Astrocyte of the cerebellum (primary cell): Measurements from ENCODE around the gene NTNG1.

Source experiments
- DNase-seq: peaks from one replicate; pipeline ENCODE4 v3.0.0-alpha.2; 2011; ENCODE audit warnings: low read depth
- H3K4me3 ChIP-seq: 2 replicates; pipeline ENCODE4 v1.5.1; 2011; ENCODE audit warnings: mild to moderate bottlenecking, low read depth, low read length, moderate library complexity
- CTCF ChIP-seq: IDR thresholded peaks from 2 replicates; pipeline ENCODE4 v1.5.1; 2012; ENCODE audit warnings: low read length, low read depth, moderate library complexity, mild to moderate bottlenecking; ENCODE audit errors: missing control alignments
- in situ Hi-C: cut with HindIII; loops from 2 replicates; pipeline ENCODE4 v1.10.0; 2017; ENCODE audit warnings: low sequenced_read_pairs

Gene NTNG1

GRCh38 chr1:107352850-107353249, 212.0 kb downstream of the NTNG1 start:
- H3K4me3 ChIP-seq = no peak overlapping the region
- TF ChIP-seq CTCF = no peak
- in situ Hi-C loops = no loop called here

GRCh38 chr1:107357376-107357775, 216.5 kb downstream of the NTNG1 start:
- in situ Hi-C loops = no loop called here
- no peak for TF ChIP-seq CTCF
- peak; percentile 27 for DNase-seq
- H3K4me3 ChIP-seq = no peak overlapping the region

More at GRCh38 chr1:107352850-107353249, 212.0 kb downstream of the NTNG1 start:
- no peak for DNase-seq

GRCh38 chr1:107358619-107359327, 217.9 kb downstream of the NTNG1 start:
- no peak for TF ChIP-seq CTCF
- in situ Hi-C loops = no loop called here
- no peak for DNase-seq
- no peak overlapping the region for H3K4me3 ChIP-seq

- no peak overlapping the region for H3K4me3 ChIP-seq
Observed at GRCh38 chr1:107359472-107360241, 218.8 kb downstream of the NTNG1 start.

GRCh38 chr1:107362468-107363140, 221.8 kb downstream of the NTNG1 start:
- no peak overlapping the region for H3K4me3 ChIP-seq
- in situ Hi-C loops = no loop called here
- no peak for DNase-seq
- TF ChIP-seq CTCF = no peak

More at GRCh38 chr1:107359472-107360241, 218.8 kb downstream of the NTNG1 start:
- no peak for DNase-seq
- no peak for TF ChIP-seq CTCF
- in situ Hi-C loops = no loop called here

- no peak for DNase-seq
- in situ Hi-C loops = no loop called here
- H3K4me3 ChIP-seq = no peak overlapping the region
- TF ChIP-seq CTCF = no peak
Observed at GRCh38 chr1:107363154-107363553, 222.3 kb downstream of the NTNG1 start.
